Tongue (tissue), 2 donors: ENCODE data around the gene ZNF398. TPM values are rescaled to one million over a fixed set of nuclear protein-coding genes. Genes with fewer than 3 reads are reported as not detected.
A peak's percentile ranks its signal among the peaks of the same experiment; 100 is the strongest.
"Not testable (repeated sequence)": the region's sequence is repeated elsewhere in the genome, so short reads cannot be mapped to it uniquely, and the experiment has no call there.

Source experiments
- DNase-seq: peaks from one replicate; pipeline ENCODE4 v3.0.0-alpha.2; 2015
- total RNA-seq: library from RNA; depleted of rRNA; stranded (reverse); fragments of >200 nt; gene quantifications from one replicate; pipeline ENCODE4 v1.2.3, GENCODE V29; 2014

ZNF398 gene
- 17.5 TPM for total RNA-seq

DNA sequence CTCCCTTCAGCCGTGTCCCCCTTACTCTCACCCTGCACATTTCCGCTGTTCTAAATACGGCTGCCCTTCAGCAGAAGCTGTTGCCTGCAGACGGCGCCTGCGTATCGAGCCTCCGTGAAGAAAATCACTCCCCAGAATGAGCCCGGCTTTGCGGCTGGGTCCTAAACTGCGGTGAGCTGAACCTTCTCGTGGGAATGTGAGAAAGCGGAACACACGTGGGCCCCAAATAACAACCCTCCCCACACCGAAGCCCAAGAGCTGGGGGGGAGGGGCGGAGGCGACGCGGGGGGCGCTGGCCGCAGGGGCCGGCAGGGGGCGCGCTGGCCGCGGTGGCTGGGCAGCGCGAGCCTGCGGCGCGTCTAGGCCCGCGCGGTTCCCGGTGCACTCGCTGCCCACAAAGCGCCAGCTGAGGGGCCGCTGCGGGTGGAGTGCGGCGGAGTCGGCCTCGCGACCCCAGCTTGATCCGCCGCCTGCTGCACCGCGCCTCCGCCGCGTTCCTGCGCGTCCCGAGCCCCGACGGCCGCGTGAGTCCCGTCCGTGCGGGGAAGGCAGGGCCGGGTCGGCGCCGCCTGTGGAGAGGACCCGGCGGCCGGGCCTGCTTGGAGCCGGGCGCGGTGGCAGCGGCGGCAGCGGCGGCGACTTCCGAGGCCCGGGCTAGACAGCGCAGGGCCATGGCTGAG, at the start of gene ZNF398:
Gene ZNF398, plus strand, starts transcription at position 382 of the 680 bp plus-strand sequence. Its CDS starts 290 bp downstream, at position 672.
- DNase-seq = peak; percentile 90

GRCh38 chr7:149099058-149099457, 48.2 kb upstream of the ZNF398 start:
- DNase-seq = no peak

DNA sequence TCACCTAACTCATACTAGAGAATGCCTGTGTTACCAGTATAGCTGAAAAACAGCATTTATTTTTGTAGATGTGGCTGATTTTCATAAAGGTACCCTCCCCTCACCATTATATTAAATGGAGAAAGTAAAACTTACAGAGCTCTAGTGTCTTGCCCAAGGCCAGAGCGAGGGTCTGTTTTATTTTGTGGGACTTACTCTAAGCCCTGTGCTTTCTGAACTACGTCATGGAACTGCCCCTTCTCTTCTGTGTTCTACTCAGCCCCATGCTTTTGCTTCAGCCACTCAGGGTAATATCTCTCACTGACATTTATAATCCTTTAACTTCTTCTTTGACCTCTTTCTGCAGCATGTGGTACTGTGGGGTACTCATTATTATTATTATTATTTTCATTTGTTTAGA, 46.4 kb upstream of the ZNF398 start:
- no peak for DNase-seq

GRCh38 chr7:149102666-149103065, 44.6 kb upstream of the ZNF398 start:
- no peak for DNase-seq

GRCh38 chr7:149103424-149103823, 43.8 kb upstream of the ZNF398 start:
- DNase-seq = no peak

GRCh38 chr7:149104214-149104613, 43.0 kb upstream of the ZNF398 start:
- DNase-seq = no peak

DNA sequence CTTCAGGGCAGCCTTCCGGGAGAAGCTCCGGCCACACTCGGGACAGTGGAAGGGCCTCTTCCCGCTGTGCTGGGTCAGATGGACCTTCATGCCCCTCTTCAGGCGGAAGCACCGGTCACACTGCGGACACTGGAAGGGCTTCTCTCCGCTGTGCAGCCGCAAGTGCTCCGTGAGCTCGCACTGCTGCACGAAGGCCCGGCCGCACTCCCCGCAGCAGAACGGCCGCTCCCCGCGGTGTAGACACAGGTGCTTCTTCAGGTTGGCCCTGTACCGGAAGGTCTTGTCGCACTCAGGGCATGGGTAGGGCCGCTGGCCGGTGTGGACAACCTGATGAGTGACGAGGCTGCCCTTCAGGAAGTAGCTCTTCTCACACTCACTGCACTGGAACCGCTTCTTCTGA, 42.5 kb upstream of the ZNF398 start:
- no peak for DNase-seq

- DNase-seq = no peak
Measured at GRCh38 chr7:149109969-149110368, 37.3 kb upstream of the ZNF398 start.

DNA sequence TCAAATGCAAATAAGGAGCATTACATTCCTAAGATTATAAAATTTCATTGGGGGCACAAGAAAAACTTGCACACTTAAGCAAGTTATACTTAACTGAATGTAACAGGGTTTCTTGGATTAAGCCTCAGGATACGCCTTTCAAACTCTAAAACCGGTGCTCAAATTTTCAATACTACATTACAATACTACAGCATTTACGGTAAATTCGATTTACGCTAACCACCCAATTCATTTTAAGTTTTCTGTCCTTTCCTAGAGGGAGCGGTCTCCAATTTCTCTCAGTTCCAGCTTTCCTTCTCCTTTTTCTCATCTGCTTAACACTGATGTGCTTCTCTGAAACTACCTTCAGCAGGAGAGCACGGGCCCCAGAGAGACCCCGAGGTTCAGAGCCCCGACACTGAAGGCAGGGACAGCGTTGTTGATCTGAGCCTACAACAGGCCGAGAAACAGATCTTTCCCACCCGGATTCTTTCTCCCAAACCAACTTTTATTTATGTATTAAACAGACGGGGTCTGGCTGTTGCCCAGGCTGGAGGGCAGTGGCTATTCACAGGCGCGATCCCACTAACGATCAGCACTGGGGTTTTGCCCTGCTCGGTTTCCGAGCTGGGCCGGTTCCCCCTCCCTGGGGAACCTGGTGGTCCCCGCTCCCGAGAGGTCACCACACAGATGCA, 21.9 kb upstream of the ZNF398 start:
- DNase-seq = no peak

DNA sequence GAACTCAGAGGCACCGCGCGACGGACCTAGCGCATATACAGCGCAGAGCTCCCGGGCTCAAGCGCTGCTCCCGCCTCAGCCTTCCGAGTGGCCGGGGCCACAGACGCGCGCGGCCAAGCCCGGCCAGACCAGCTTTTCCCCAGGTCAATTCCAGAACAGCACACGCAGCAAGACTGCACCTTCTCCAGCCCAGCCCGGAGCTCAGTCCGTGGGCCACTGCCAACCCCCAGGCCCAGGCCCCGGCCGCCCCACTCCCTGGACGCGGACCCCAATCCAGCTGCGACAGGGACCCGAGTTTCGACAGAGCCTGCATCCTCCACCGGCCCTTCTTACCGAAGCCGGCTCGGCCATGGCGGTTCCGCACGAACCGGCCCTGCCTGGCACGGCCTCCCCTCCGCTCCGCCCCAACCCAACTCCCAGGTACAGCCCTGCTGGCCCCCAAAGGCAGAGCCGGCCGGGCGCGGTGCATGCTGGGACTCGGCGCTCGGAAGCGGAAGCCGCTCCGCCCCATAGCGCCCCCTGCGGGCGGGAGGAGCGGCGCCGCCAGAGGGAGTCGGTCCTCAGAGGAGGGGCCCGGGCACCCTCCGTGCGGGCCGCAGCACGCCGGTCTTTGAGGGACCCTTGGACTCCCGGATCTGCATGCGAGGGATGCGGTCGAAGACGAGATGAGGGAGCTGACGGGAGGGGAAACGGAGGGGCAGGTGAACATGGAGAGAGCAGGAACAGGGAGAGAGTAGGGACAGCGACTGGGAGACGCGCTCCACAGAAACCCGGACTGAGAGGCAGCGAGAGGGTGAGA, 21.2 kb upstream of the ZNF398 start, which contains the start of gene ZNF425:
Gene ZNF425, minus strand, starts transcription at position 462 of the 799 bp plus-strand sequence. Its CDS starts 111 bp downstream, at position 351.
- DNase-seq = peak; percentile 97

- DNase-seq = no peak
Measured at GRCh38 chr7:149126662-149127266, 20.5 kb upstream of the ZNF398 start.

DNA sequence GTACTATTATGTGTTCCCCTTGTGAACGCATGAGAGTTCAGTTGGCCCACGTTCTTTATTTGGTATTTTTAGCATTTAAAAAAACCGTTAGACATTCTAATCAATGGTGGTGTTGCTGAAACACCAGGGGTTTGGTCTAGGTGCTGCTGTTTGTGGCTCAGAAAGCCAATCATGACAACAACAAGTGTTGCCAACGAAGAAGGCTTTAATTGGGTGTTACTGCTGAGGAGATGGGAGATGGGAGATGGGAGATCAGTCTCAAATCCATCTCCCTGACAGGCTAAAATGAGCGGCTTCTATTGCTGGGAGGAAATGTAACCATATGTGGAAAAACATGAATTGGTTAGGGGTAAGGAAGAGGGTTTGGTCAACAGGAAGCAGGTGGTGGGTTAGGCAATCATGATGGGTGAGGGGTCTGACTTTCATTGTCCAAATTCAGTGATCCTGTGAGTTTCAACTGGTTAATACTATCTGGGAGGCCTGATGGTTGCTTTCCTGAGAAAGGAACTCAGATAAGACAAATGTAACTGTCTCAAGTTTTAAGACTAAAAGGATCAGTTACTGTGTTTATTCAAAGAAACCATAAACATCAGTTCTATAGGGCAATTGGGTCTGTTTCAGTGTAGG, 16.6 kb upstream of the ZNF398 start:
- DNase-seq = no peak

- DNase-seq = no peak
Measured at GRCh38 chr7:149133028-149133710, 14.1 kb upstream of the ZNF398 start.

GRCh38 chr7:149136118-149136517, 11.1 kb upstream of the ZNF398 start:
- DNase-seq = no peak

DNA sequence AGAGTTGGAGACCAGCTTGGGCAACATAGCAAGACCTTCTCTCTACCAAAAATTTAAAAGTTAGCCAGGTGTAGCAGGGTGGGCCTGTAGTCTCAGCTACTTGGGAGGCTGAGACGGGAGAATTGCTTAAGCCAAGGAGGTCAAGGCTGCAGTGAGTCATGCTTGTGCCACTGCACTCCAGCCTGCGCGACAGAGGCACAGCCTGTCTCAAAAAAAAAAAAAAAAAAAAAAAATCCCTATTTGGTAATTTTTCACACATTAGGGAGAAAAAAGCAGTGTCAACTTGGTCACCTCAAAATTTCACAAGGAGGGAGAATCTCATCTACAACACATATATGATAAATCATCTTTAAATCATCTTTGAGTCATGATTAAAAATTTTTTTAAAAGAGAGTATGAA, 6.4 kb upstream of the ZNF398 start:
- no peak for DNase-seq

DNA sequence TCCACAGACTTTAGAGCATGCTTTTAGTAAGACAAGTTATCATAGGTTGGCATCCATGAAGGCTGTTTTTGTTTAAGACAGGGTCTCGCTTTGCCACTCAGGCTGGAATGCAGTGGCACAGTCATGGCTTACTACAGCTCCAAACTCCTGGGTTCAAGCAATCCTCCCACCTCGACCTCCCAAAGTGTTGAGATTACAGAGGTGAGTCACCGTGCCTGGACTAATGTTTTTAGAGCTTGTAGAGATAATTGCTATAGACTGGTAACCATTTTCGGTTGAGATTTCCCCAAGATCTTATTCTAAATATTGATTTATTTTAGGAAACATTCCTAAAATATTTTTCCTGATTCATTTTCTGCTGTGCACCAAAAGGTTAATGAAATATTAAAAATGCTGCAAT, 5.4 kb upstream of the ZNF398 start:
- no peak for DNase-seq

GRCh38 chr7:149144436-149144922, 2.8 kb upstream of the ZNF398 start:
- not testable (repeated sequence) for DNase-seq

DNA sequence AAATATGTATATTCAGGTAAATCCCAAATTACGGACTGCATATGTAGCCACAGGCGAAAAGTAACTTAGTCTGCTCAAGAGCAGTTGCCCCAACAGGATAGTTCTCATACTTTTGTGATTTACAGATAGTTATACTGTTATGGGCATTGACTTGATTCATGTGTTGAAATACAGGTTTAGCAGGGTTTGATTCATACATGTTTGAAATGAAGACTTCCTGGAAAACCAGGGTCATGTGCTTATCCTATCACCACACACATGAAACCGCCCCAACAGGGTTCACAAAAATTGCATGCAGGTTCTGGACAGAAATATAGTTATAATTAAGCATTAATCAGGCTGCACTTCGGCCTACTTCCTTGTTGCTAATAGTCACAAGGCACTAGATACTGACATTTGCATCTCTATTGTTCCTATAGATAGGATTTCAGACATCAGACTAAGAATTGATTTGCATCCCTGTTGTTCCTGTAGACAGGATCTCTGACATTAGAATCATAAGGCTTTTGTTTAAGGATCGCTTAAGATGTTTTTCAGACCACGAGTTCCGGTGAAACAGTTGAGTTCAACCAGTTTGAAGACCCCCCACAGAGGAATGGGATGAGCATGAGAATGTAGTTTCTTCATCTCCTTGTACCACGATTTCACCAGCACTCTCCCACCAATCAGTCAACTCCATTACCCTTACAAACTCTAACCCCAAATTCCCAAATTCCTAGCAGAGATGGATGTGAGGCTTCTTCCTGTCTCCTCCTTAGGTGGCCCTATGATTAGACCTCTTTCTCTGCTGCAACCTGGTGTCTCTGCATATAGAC, 2.0 kb upstream of the ZNF398 start:
- peak; percentile 65 for DNase-seq

DNA sequence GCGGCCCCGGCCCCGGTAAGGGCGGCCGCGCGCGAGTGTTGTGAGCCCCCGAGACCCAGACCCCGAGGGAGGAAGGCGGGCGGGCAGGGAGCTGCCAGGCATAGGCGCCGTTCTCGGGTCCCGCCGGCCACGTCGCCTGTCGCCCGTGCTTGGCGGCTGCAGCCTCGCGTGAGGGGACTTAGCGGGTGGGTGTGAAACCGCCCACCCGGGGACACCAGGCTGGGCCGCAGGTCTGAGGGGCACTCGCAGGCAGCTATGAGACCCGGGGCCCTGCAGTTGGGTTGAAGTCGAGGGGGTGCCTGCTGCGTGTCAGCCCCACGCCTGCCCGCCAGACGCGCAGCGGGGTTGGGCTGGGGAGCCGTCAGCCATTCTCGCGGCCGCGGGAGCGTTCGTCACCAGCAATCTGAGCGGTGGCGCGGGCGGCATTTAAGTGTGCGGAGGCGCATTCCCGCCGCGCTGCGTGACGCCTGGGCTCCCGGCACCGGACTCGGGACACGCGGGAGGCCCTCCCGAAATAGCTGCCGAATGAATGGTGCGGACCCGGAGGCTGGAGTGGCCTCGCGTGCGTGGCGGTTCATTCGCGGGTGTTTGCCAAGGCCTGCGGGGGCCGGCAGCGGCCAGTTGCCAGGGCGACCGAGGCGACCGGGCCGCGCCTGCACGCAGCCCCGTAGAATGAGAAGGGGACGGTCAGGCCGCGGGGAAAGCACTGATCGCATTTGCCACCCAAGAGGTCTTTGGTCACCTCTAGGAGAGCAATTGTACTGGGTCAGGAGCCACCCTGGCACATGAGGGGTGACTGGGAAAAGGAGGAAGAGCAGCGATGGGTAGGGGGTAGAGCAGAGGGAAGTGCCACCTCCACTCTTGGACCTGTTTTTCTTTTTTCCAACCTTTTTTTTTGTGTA, 750 bp downstream of the ZNF398 start:
- DNase-seq = peak; percentile 64
